Uterus (tissue), 4 donors: ENCODE data around the gene IL3. TPM values are rescaled to one million over a fixed set of nuclear protein-coding genes. Genes with fewer than 3 reads are reported as not detected.

ENCODE experiments used
- DNase-seq, 2 donors: peaks; one replicate each; pipeline ENCODE4 v3.0.0-alpha.2; 2019 to 2020
- H3K27ac ChIP-seq, 2 donors: fragments of 200-600 bp; sonication (generic); 1 replicate in 1 of 2; 2 replicates in 1 of 2; pipeline ENCODE4 v1.5.1; 2016 to 2018
- H3K27me3 ChIP-seq, 2 donors: fragments of 200-600 bp; sonication (generic); one replicate each; pipeline ENCODE4 v1.5.1; 2018 to 2019; ENCODE audit warnings: control low read depth in 1 of 2
- H3K36me3 ChIP-seq, 2 donors: fragments of 200-600 bp; sonication (generic); one replicate each; pipeline ENCODE4 v1.5.1; 2019; ENCODE audit warnings: control low read depth in 1 of 2
- H3K4me1 ChIP-seq, 2 donors: fragments of 200-600 bp; sonication (generic); one replicate each; pipeline ENCODE4 v1.5.1; 2018 to 2019; ENCODE audit warnings: control low read depth in 1 of 2
- H3K4me3 ChIP-seq, 2 donors: fragments of 200-600 bp; sonication (generic); 1 replicate in 1 of 2; 2 replicates in 1 of 2; pipeline ENCODE4 v1.5.1; 2018 to 2019; ENCODE audit warnings: mild to moderate bottlenecking in 1 of 2
- H3K9me3 ChIP-seq, 2 donors: fragments of 200-600 bp; sonication (generic); one replicate each; pipeline ENCODE4 v1.5.1; 2019; ENCODE audit warnings: control low read depth in 1 of 2
- CTCF ChIP-seq, 4 experiments: fragments of 200-600 bp in 2 of 4; fragments of 450-650 bp in 2 of 4; sonication (generic) in 2 of 4; IDR thresholded peaks; one replicate each; pipeline ENCODE4 v1.5.1; 2016 to 2019; ENCODE audit warnings: antibody characterized with exemption in 4 of 4, mild to moderate bottlenecking in 2 of 4, moderate library complexity in 1 of 4
- POLR2A ChIP-seq, 2 donors: fragments of 450-650 bp; IDR thresholded peaks; one replicate each; pipeline ENCODE4 v1.6.1; 2016; ENCODE audit warnings: antibody characterized with exemption in 2 of 2, mild to moderate bottlenecking in 1 of 2, moderate library complexity in 1 of 2
- intact Hi-C: fragments of 100-400 bp; cut with DNase I; formaldehyde crosslinking; loops from one replicate; pipeline ENCODE4 v1.15.1; 2023; ENCODE audit warnings: low total_unique reads
- total RNA-seq, 4 donors: library from RNA; depleted of rRNA in 3 of 4; stranded (reverse); fragments of >200 nt in 3 of 4; gene quantifications; one replicate each; pipeline versions ENCODE4 v1.1.0 to v1.2.4, GENCODE V29; 2014 to 2023
- donor health status: DM: yes; HTN: yes; CAD: no.

The IL3 gene
- total RNA-seq, 4 donors from 2014 or later: not detected

GRCh38 chr5:132054697-132055440 lies 5.6 kb upstream of the IL3 start:
- no peak for DNase-seq
- intact Hi-C loops: no loop called here
- Histone ChIP-seq H3K27ac (no peak overlapping the region), H3K9me3 (no peaks in the 10 kb centered on the region), H3K4me3 (no peak overlapping the region), H3K4me1 (no peaks in the 10 kb centered on the region), H3K36me3 (no peaks in the 10 kb centered on the region), H3K27me3 (no peaks in the 10 kb centered on the region)
- TF ChIP-seq CTCF (IDR thresholded peaks at IDR 0.05) (no peak), POLR2A (IDR thresholded peaks at IDR 0.05) (no peak)

GRCh38 chr5:132055441-132055807 lies 5.0 kb upstream of the IL3 start:
- no peaks in the 10 kb centered on the region for H3K9me3 ChIP-seq
- no peaks in the 10 kb centered on the region for H3K4me1 ChIP-seq
- TF ChIP-seq POLR2A (IDR thresholded peaks at IDR 0.05): no peak
- TF ChIP-seq CTCF (IDR thresholded peaks at IDR 0.05): no peak
- no peak overlapping the region for H3K4me3 ChIP-seq
- no peaks in the 10 kb centered on the region for H3K27me3 ChIP-seq
- DNase-seq: no peak
- intact Hi-C loops: no loop called here
- H3K27ac ChIP-seq: no peak overlapping the region
- no peaks in the 10 kb centered on the region for H3K36me3 ChIP-seq

GRCh38 chr5:132055808-132056609 lies 4.4 kb upstream of the IL3 start:
- intact Hi-C loops: no loop called here
- Histone ChIP-seq H3K27ac (no peak overlapping the region), H3K36me3 (no peaks in the 10 kb centered on the region), H3K4me3 (no peak overlapping the region), H3K9me3 (no peaks in the 10 kb centered on the region), H3K27me3 (no peaks in the 10 kb centered on the region), H3K4me1 (no peaks in the 10 kb centered on the region)
- DNase-seq: peak; percentile 9 to 12
- TF ChIP-seq POLR2A (IDR thresholded peaks at IDR 0.05): no peak
- TF ChIP-seq CTCF (IDR thresholded peaks at IDR 0.05): no peak

DNA sequence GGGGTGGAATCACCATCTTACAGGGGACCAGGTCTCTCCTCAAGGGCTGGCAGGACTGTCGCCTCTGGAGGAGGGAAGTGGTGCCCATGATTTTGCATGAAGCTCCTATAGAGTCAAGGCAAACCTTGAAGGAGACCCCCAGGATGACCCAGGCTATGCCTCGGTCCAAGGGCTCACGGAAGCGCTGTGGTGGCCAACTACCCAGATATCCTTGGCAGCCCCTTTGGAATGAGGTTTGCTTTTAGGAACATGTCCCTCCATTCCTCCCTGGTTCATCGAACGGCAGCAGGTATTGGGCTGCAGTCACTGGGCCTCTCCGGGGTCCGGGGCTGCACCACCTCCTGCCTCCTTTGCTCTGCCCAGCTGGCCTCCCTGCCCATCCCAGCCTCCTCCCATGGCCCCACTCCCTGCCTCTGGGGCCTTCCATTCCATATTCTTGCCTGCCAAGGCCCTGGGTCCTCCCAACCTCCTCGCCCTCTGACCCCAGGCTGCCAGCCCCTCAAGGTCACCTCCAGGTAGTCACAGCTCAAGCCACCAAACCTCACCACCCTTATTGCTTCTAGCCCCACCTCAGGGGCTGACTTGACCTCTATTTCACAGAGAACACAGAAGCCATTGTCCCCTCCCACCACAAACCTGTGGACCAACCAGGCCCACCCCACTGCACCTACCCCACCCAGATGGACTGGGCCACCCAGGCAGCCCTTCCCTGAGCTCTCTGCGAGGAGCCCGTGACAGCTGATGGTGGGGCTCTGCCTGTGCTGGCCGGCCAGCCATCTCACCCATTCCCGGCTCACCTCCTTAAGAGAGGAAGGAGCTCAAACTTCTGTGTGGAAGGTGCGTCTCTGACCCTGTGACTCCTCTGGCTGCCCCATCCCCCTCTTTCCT lies 3.6 kb upstream of the IL3 start:
- no peaks in the 10 kb centered on the region for H3K36me3 ChIP-seq
- TF ChIP-seq CTCF (IDR thresholded peaks at IDR 0.05) (no peak), POLR2A (IDR thresholded peaks at IDR 0.05) (no peak)
- H3K9me3 ChIP-seq: no peaks in the 10 kb centered on the region
- intact Hi-C loops: no loop called here
- no peak overlapping the region for H3K27ac ChIP-seq
- peak; percentile 6 to 10 for DNase-seq
- no peak overlapping the region for H3K4me3 ChIP-seq
- no peaks in the 10 kb centered on the region for H3K27me3 ChIP-seq
- no peaks in the 10 kb centered on the region for H3K4me1 ChIP-seq
